Measurements from ENCODE around the gene PSME2. TPM values are rescaled to one million over a fixed set of nuclear protein-coding genes. Genes with fewer than 3 reads are reported as not detected.

Gene PSME2
- polyA plus RNA-seq, 1 donor from 2014 or later: 73.3 TPM

- no peaks in the 10 kb centered on the region for H3K36me3 ChIP-seq (ENCODE audit: insufficient read depth, low read length)
- no peak within 1 kb of the TSS for H3K4me2 ChIP-seq (ENCODE audit: low read length)
- no peak within 1 kb of the TSS for H3K4me3 ChIP-seq (ENCODE audit: low read length)
- peak; percentile 43 for TF ChIP-seq EP300 (conservative IDR thresholded peaks at IDR 0.05; ENCODE audit: poor library complexity, severe bottlenecking)
- peak; percentile 92 for TF ChIP-seq SMC3 (conservative IDR thresholded peaks at IDR 0.05; ENCODE audit: poor library complexity)
- TF ChIP-seq CTCF (IDR thresholded peaks at IDR 0.05; ENCODE audit: poor library complexity, severe bottlenecking): peak; percentile 97
- TF ChIP-seq RAD21 (conservative IDR thresholded peaks at IDR 0.05): peak; percentile 83
- peak; percentile 53 for TF ChIP-seq MXI1 (conservative IDR thresholded peaks at IDR 0.05; ENCODE audit: poor library complexity, severe bottlenecking)
- TF ChIP-seq TAF1 (IDR thresholded peaks at IDR 0.05; ENCODE audit: low read depth): no peak
- TF ChIP-seq EZH2 (IDR thresholded peaks at IDR 0.05; ENCODE audit: borderline replicate concordance, insufficient read depth, low read length, poor library complexity, severe bottlenecking): no peak
- TF ChIP-seq POLR2AphosphoS5 (IDR thresholded peaks at IDR 0.05): no peak
- no peak for TF ChIP-seq REST (IDR thresholded peaks at IDR 0.05; ENCODE audit: borderline replicate concordance)
- no peak within 1 kb of the TSS for H2AFZ ChIP-seq (ENCODE audit: low read depth, low read length)
- peak within 1 kb of the TSS; percentile 34 for H3K9ac ChIP-seq (ENCODE audit: low read length)
- H3K9me3 ChIP-seq (ENCODE audit: low read length): no peaks in the 10 kb centered on the region
- H3K27me3 ChIP-seq (ENCODE audit: insufficient read depth, low read depth, low read length): no peaks in the 10 kb centered on the region
- H3F3A ChIP-seq (ENCODE audit: insufficient read depth, low read length, poor library complexity, severe bottlenecking): no peaks in the 10 kb centered on the region
- no peaks in the 10 kb centered on the region for H4K20me1 ChIP-seq (ENCODE audit: insufficient read depth)
- no peaks in the 10 kb centered on the region for H3K79me2 ChIP-seq (replicated peaks; ENCODE audit: insufficient read depth, low read length)
- H3K27ac ChIP-seq (ENCODE audit: low read length): no peak within 1 kb of the TSS
- no peaks in the 10 kb centered on the region for H3K9me2 ChIP-seq (ENCODE audit: insufficient read depth, low read length)
Measured at GRCh38 chr14:24160850-24161804, 14.7 kb upstream of the PSME2 start, which contains the start of gene IRF9. Gene IRF9, plus strand, starts transcription at chr14:24161265. Its CDS starts 880 bp downstream, at chr14:24162145.

DNA sequence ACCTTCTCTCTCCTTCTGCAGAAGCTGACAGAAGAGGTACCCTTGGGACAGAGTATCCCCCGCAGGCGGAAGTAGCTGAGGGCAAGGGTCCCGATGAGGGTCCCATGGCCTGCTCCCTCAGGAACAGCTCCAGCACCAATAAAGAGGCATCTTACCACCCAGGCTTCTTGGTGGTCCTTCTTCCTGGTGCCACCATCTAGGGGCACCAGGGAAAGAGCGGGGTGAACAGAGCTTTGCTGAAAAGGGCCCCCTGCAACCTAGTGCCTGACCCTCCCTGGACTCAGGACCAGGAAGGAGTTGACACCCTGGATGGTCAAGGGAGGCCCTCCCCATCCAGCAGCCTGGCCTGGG lies 14.1 kb upstream of the PSME2 start:
- H2AFZ ChIP-seq (ENCODE audit: low read depth, low read length): no peak overlapping the region
- TF ChIP-seq MXI1 (conservative IDR thresholded peaks at IDR 0.05; ENCODE audit: poor library complexity, severe bottlenecking) (no peak), TAF1 (IDR thresholded peaks at IDR 0.05; ENCODE audit: low read depth) (no peak), CTCF (IDR thresholded peaks at IDR 0.05; ENCODE audit: poor library complexity, severe bottlenecking) (no peak), EZH2 (IDR thresholded peaks at IDR 0.05; ENCODE audit: borderline replicate concordance, insufficient read depth, low read length, poor library complexity, severe bottlenecking) (no peak), POLR2AphosphoS5 (IDR thresholded peaks at IDR 0.05) (no peak), REST (IDR thresholded peaks at IDR 0.05; ENCODE audit: borderline replicate concordance) (no peak), SMC3 (conservative IDR thresholded peaks at IDR 0.05; ENCODE audit: poor library complexity) (no peak), RAD21 (conservative IDR thresholded peaks at IDR 0.05) (no peak), EP300 (conservative IDR thresholded peaks at IDR 0.05; ENCODE audit: poor library complexity, severe bottlenecking) (no peak)
- no peaks in the 10 kb centered on the region for H3K36me3 ChIP-seq (ENCODE audit: insufficient read depth, low read length)
- no peaks in the 10 kb centered on the region for H3K9me3 ChIP-seq (ENCODE audit: low read length)
- no peaks in the 10 kb centered on the region for H3K9me2 ChIP-seq (ENCODE audit: insufficient read depth, low read length)
- H3K4me2 ChIP-seq (ENCODE audit: low read length): no peak overlapping the region
- H3K27me3 ChIP-seq (ENCODE audit: insufficient read depth, low read depth, low read length): no peaks in the 10 kb centered on the region
- no peaks in the 10 kb centered on the region for H3F3A ChIP-seq (ENCODE audit: insufficient read depth, low read length, poor library complexity, severe bottlenecking)
- no peak overlapping the region for H3K4me3 ChIP-seq (ENCODE audit: low read length)
- H3K27ac ChIP-seq (ENCODE audit: low read length): no peak overlapping the region
- H3K9ac ChIP-seq (ENCODE audit: low read length): peak overlapping the region; percentile 34
- H4K20me1 ChIP-seq (ENCODE audit: insufficient read depth): no peaks in the 10 kb centered on the region
- no peaks in the 10 kb centered on the region for H3K79me2 ChIP-seq (replicated peaks; ENCODE audit: insufficient read depth, low read length)

All from neural cell (in vitro differentiated cells).